A673 (cell line): ENCODE measurements around the gene TRIM46. TPM values are rescaled to one million over a fixed set of nuclear protein-coding genes. Genes with fewer than 3 reads are reported as not detected.

Source experiments
- BruUV-seq: library from RNA; stranded (reverse); fragments of 400-500 nt; replicated peaks from 2 replicates; lab custom pipeline; 2021; lab: Mats Ljungman, UMichigan
- CTCF ChIA-PET: fragments of 300-600 bp; sonication (Branson Sonifier 250); formaldehyde crosslinking; loops from one replicate; lab custom pipeline; 2022; ENCODE audit warnings: antibody characterized with exemption; lab: Charles Lee
- POLR2A ChIA-PET: fragments of 300-600 bp; sonication (Branson Sonifier 250); formaldehyde crosslinking; loops from one replicate; lab custom pipeline; 2022; ENCODE audit warnings: antibody characterized with exemption; ENCODE audit not compliant: low non-redundant PET; lab: Charles Lee
- DNase-seq: peaks from one replicate; pipeline ENCODE4 v3.0.0-alpha.2; 2015; ENCODE audit warnings: low spot score
- H3K27ac ChIP-seq: fragments of 200-600 bp; sonication (generic); 2 replicates; pipeline ENCODE4 v1.5.1; 2016; ENCODE audit warnings: mixed run types, low read depth, mild to moderate bottlenecking, mixed read lengths, antibody characterized with exemption, low read length; ENCODE audit not compliant: poor library complexity, severe bottlenecking
- H3K27me3 ChIP-seq: fragments of 200-600 bp; sonication (generic); replicated peaks from 2 replicates; pipeline ENCODE4 v1.6.1; 2017; ENCODE audit warnings: mixed run types, low read depth, mild to moderate bottlenecking, mixed read lengths, antibody characterized with exemption, low read length; ENCODE audit not compliant: insufficient read depth, poor library complexity
- H3K36me3 ChIP-seq: fragments of 200-600 bp; sonication (generic); 2 replicates; pipeline ENCODE4 v1.6.1; 2016; ENCODE audit warnings: mixed run types, mild to moderate bottlenecking, mixed read lengths, antibody characterized with exemption, low read length; ENCODE audit not compliant: insufficient read depth, poor library complexity, severe bottlenecking
- H3K4me1 ChIP-seq: fragments of 200-600 bp; sonication (generic); 2 replicates; pipeline ENCODE4 v1.6.1; 2017; ENCODE audit warnings: mixed run types, mild to moderate bottlenecking, mixed read lengths, antibody characterized with exemption, low read length; ENCODE audit not compliant: insufficient read depth, poor library complexity, severe bottlenecking
- H3K4me3 ChIP-seq: fragments of 200-600 bp; sonication (generic); 2 replicates; pipeline ENCODE4 v1.5.1; 2016; ENCODE audit warnings: low read depth, mixed run types, mild to moderate bottlenecking, mixed read lengths, low read length; ENCODE audit not compliant: poor library complexity, severe bottlenecking
- H3K9me3 ChIP-seq: fragments of 200-600 bp; sonication (generic); 2 replicates; pipeline ENCODE4 v1.6.1; 2016; ENCODE audit warnings: mixed run types, low read depth, mild to moderate bottlenecking, mixed read lengths, antibody characterized with exemption, low read length; ENCODE audit not compliant: poor library complexity, severe bottlenecking
- CTCF ChIP-seq: fragments of 300-800, 200-600 bp; sonication (generic); conservative IDR thresholded peaks from 2 replicates; pipeline ENCODE4 v1.5.1; 2017; ENCODE audit warnings: low read depth, mild to moderate bottlenecking, antibody characterized with exemption, low read length, moderate library complexity, mixed read lengths
- EZH2 ChIP-seq: fragments of 200-600 bp; sonication (generic); IDR thresholded peaks from 2 replicates; pipeline ENCODE4 v1.6.1; 2017; ENCODE audit warnings: borderline replicate concordance, low read depth, mild to moderate bottlenecking, mixed read lengths, antibody characterized with exemption, low read length; ENCODE audit not compliant: poor library complexity, severe bottlenecking
- intact Hi-C: fragments of 100-400 bp; cut with micrococcal nuclease; formaldehyde crosslinking; loops from one replicate; pipeline ENCODE4 v1.10.0; 2022; ENCODE audit not compliant: unreplicated experiment
- total RNA-seq: library from RNA; stranded (reverse); gene quantifications from 2 replicates; pipeline ENCODE4 v1.2.3, GENCODE V29; 2021

TRIM46 gene
- total RNA-seq, 1 experiment from 2014 or later = 5.1 TPM

- peak overlapping the region; percentile 86 for H3K4me3 ChIP-seq
- DNase-seq = no peak
- intact Hi-C loops = loop anchor here (10.0 kb wide), 2 partner anchors 153 to 423 kb away; partner anchors contain the start of gene RUSC1
- H3K27me3 ChIP-seq = no peaks in the 10 kb centered on the region
- BruUV-seq = no TSS peak
- ChIA-PET CTCF (interaction anchor here (0.5 to 3.8 kb wide), 4 partner anchors 35 to 407 kb away, joined by 3 to 45 read pairs (median 6); no protein-coding TSS in a partner anchor), POLR2A (no interaction called here)
- peaks cover 24% of the 10 kb centered on the region for H3K4me1 ChIP-seq
- no peaks in the 10 kb centered on the region for H3K9me3 ChIP-seq
- H3K36me3 ChIP-seq = peaks cover 7% of the 10 kb centered on the region
- no peak for TF ChIP-seq CTCF
- TF ChIP-seq EZH2 = no peak
- H3K27ac ChIP-seq = peak overlapping the region; percentile 90
Measured at GRCh38 chr1:155171836-155172731, 1.6 kb upstream of the TRIM46 start.

GRCh38 chr1:155172732-155173477, 744 bp upstream of the TRIM46 start, which contains the start of gene KRTCAP2:
KRTCAP2 (minus strand) TSS chr1:155173304; CDS start chr1:155173224, 80 bp downstream.
- Histone ChIP-seq H3K36me3 (peaks cover 11% of the 10 kb centered on the region), H3K9me3 (no peaks in the 10 kb centered on the region), H3K27ac (peak within 1 kb of the TSS; percentile 90), H3K4me3 (peak within 1 kb of the TSS; percentile 86), H3K27me3 (no peaks in the 10 kb centered on the region), H3K4me1 (peaks cover 24% of the 10 kb centered on the region)
- peak; percentile 97 for DNase-seq
- intact Hi-C loops = loop anchor here (10.0 kb wide), 2 partner anchors 152 to 422 kb away; partner anchors contain the start of gene RUSC1
- BruUV-seq = TSS peak; percentile 69
- CTCF ChIA-PET = interaction anchor here (0.5 to 3.9 kb wide), 12 partner anchors 8 to 772 kb away, joined by 3 to 45 read pairs (median 3); no protein-coding TSS in a partner anchor
- POLR2A ChIA-PET = no interaction called here
- TF ChIP-seq EZH2 = no peak
- TF ChIP-seq CTCF = peak; percentile 99
